GM12878 (cell line): ENCODE measurements around the gene YARS2. TPM values are rescaled to one million over a fixed set of nuclear protein-coding genes. Genes with fewer than 3 reads are reported as not detected.

Source experiments
- ATAC-seq: fragments of 200-7000 bp; cut with Tn5 transposase; 3 replicates; pipeline ENCODE4 v1.9.1; 2020; ENCODE audit warnings: mild to moderate bottlenecking, moderate library complexity
- BruUV-seq: library from RNA; stranded (reverse); fragments of 400-500 nt; replicated peaks from 2 replicates; lab custom pipeline; 2021; lab: Mats Ljungman, UMichigan
- CTCF ChIA-PET: fragments of 300-600 bp; sonication (Branson Sonifier 250); formaldehyde crosslinking; extraction: SDS; loops from one replicate; lab custom pipeline; 2021; ENCODE audit warnings: inconsistent platforms; lab: Yijun Ruan, JAX
- POLR2A ChIA-PET: fragments of 350-600 bp; formaldehyde crosslinking; extraction: SDS; loops from one replicate; lab custom pipeline; 2021; ENCODE audit warnings: inconsistent platforms; lab: Charles Lee
- RAD21 ChIA-PET: fragments of 300-600 bp; sonication (Branson Sonifier 250); formaldehyde crosslinking; loops from one replicate; lab custom pipeline; 2023; ENCODE audit warnings: antibody characterized with exemption; ENCODE audit not compliant: unreplicated experiment; lab: Charles Lee
- SMC1A ChIA-PET: fragments of 300-600 bp; sonication (Branson Sonifier 250); formaldehyde crosslinking; loops from one replicate; lab custom pipeline; 2023; ENCODE audit not compliant: unreplicated experiment, uncharacterized antibody; lab: Charles Lee
- DNase-seq: peaks from one replicate; pipeline ENCODE4 v3.0.0-alpha.2; 2011; ENCODE audit warnings: low read depth, low spot score
- FAIRE-seq: peaks from 3 replicates; lab custom pipeline; 2011; peaks lifted over from hg19 to GRCh38; lab: Jason Lieb, UNC
- H2AFZ ChIP-seq: 2 replicates; pipeline ENCODE4 v1.6.0; 2011; ENCODE audit warnings: low read depth, low read length, control low read depth; ENCODE audit not compliant: control insufficient read depth
- H3K27ac ChIP-seq: 2 replicates; pipeline ENCODE4 v1.5.1; 2011; ENCODE audit warnings: control low read depth; ENCODE audit not compliant: control insufficient read depth, insufficient read depth
- H3K27me3 ChIP-seq, 2 experiments: replicated peaks in 1 of 2; 2 replicates each; pipeline versions ENCODE4 v1.6.0 to v1.6.1; 2011; ENCODE audit warnings: low read length in 1 of 2; ENCODE audit not compliant: control insufficient read depth in 2 of 2, insufficient read depth in 2 of 2
- H3K36me3 ChIP-seq, 2 experiments: 2 replicates each; pipeline ENCODE4 v1.5.1; 2011; ENCODE audit warnings: low read length in 1 of 2; ENCODE audit not compliant: control insufficient read depth in 2 of 2, insufficient read depth in 2 of 2
- H3K4me1 ChIP-seq: 2 replicates; pipeline ENCODE4 v1.6.1; 2011; ENCODE audit warnings: mild to moderate bottlenecking, low read length, moderate library complexity, mixed read lengths; ENCODE audit not compliant: control insufficient read depth, insufficient read depth
- H3K4me2 ChIP-seq: 2 replicates; pipeline ENCODE4 v1.6.0; 2011; ENCODE audit warnings: control low read depth; ENCODE audit not compliant: control insufficient read depth, insufficient read depth
- H3K4me3 ChIP-seq: fragments of 200-600 bp; sonication (generic); 2 replicates; pipeline ENCODE4 v1.5.1; 2016
- H3K79me2 ChIP-seq: 2 replicates; pipeline ENCODE4 v1.6.0; 2011; ENCODE audit warnings: low read length; ENCODE audit not compliant: control insufficient read depth, insufficient read depth
- H3K9ac ChIP-seq: 2 replicates; pipeline ENCODE4 v1.8.0; 2011; ENCODE audit warnings: low read length, control low read depth, mixed read lengths; ENCODE audit not compliant: control insufficient read depth, insufficient read depth
- H3K9me3 ChIP-seq: replicated peaks from 3 replicates; pipeline ENCODE4 v1.5.1; 2011; ENCODE audit warnings: mild to moderate bottlenecking, low read length; ENCODE audit not compliant: control insufficient read depth, insufficient read depth
- H4K20me1 ChIP-seq: 2 replicates; pipeline ENCODE4 v1.6.0; 2011; ENCODE audit not compliant: control insufficient read depth, insufficient read depth
- BACH1 ChIP-seq: fragments of 450-650 bp; IDR thresholded peaks from 2 replicates; pipeline ENCODE4 v1.6.1; 2017; ENCODE audit warnings: mild to moderate bottlenecking, borderline replicate concordance
- BRCA1 ChIP-seq: IDR thresholded peaks from 2 replicates; pipeline ENCODE4 v1.6.1; 2011; ENCODE audit warnings: low read depth, low read length, improper control_type of control experiment
- CHD4 ChIP-seq: fragments of 200-600 bp; sonication (generic); IDR thresholded peaks from 2 replicates; pipeline ENCODE4 v1.6.1; 2016; ENCODE audit warnings: mild to moderate bottlenecking
- CREM ChIP-seq: IDR thresholded peaks from 2 replicates; pipeline ENCODE4 v1.6.1; 2014; ENCODE audit warnings: antibody characterized with exemption, low read depth
- FOXM1 ChIP-seq: IDR thresholded peaks from 2 replicates; pipeline ENCODE4 v1.6.1; 2012; ENCODE audit warnings: low read depth, mild to moderate bottlenecking, inconsistent platforms, low read length, moderate library complexity
- NFIC ChIP-seq: IDR thresholded peaks from 2 replicates; pipeline ENCODE4 v1.6.1; 2012; ENCODE audit warnings: low read depth, mild to moderate bottlenecking, inconsistent platforms, low read length, moderate library complexity
- NFXL1 ChIP-seq: fragments of 450-650 bp; IDR thresholded peaks from 2 replicates; pipeline ENCODE4 v1.6.1; 2017; ENCODE audit warnings: antibody characterized with exemption, mild to moderate bottlenecking, borderline replicate concordance
- NR2C1 ChIP-seq: fragments of 450-650 bp; IDR thresholded peaks from 2 replicates; pipeline ENCODE4 v1.6.1; 2017; ENCODE audit warnings: antibody characterized with exemption, mild to moderate bottlenecking, moderate library complexity
- POU2F2 ChIP-seq: IDR thresholded peaks from 3 replicates; pipeline ENCODE4 v1.6.1; 2011; ENCODE audit warnings: low read depth, mild to moderate bottlenecking, low read length, borderline replicate concordance
- RBBP5 ChIP-seq: fragments of 200-600 bp; sonication (generic); conservative IDR thresholded peaks from 2 replicates; pipeline ENCODE4 v1.6.1; 2016
- RUNX3 ChIP-seq: IDR thresholded peaks from 2 replicates; pipeline ENCODE4 v1.6.1; 2012; ENCODE audit warnings: low read length, inconsistent platforms
- SIX5 ChIP-seq: IDR thresholded peaks from 2 replicates; pipeline ENCODE4 v1.6.1; 2011; ENCODE audit warnings: mild to moderate bottlenecking, low read depth, low read length, moderate library complexity; ENCODE audit not compliant: severe bottlenecking
- YBX1 ChIP-seq: fragments of 450-650 bp; IDR thresholded peaks from 2 replicates; pipeline ENCODE4 v1.6.1; 2016; ENCODE audit warnings: antibody characterized with exemption
- ZNF207 ChIP-seq: fragments of 450-650 bp; IDR thresholded peaks from 2 replicates; pipeline ENCODE4 v1.6.1; 2014; ENCODE audit warnings: antibody characterized with exemption, mild to moderate bottlenecking, borderline replicate concordance
- WGBS: methylation state at CpG from one replicate; pipeline ENCODE4 v1.1.6; 2016; ENCODE audit warnings: low lambda C conversion rate; ENCODE audit not compliant: insufficient replicate concordance, insufficient coverage; ENCODE audit errors: missing lambda C conversion rate; 5-methylcytosine and 5-hydroxymethylcytosine counted together
- in situ Hi-C: fragments of 300-500 bp; cut with MboI; formaldehyde crosslinking; loops from 9 replicates; pipeline ENCODE4 v1.14.3; 2018; ENCODE audit warnings: mixed read lengths
- intact Hi-C: fragments of 100-400 bp; cut with micrococcal nuclease; formaldehyde crosslinking; loops from one replicate; pipeline ENCODE4 v1.14.2; 2022; ENCODE audit not compliant: unreplicated experiment
- polyA plus RNA-seq, 11 experiments: library from polyadenylated mRNA; depleted of rRNA in 4 of 11; unstranded in 6 of 11; stranded (reverse) in 5 of 11; fragments of >200 nt; fragmentation: Nextera tagmentation in 4 of 11; fragmentation: Illumina TruSeq in 1 of 11; extraction: Ambion mirVana in 4 of 11; extraction: Trizol in 1 of 11; gene quantifications; 1 replicate in 1 of 11; 2 replicates in 10 of 11; pipeline versions ENCODE4 v1.2.1 to v1.2.3, GENCODE V29; 2011 to 2016; ENCODE audit warnings: inconsistent platforms in 2 of 11, missing spikeins in 2 of 11, low read depth in 1 of 11
- total RNA-seq, 4 experiments: library from RNA; depleted of rRNA in 3 of 4; stranded (reverse); fragments of >200 nt in 3 of 4; fragmentation: Illumina TruSeq in 1 of 4; extraction: Trizol in 1 of 4; gene quantifications; 2 replicates each; pipeline versions ENCODE4 v1.2.1 to v1.2.3, GENCODE V29; 2013 to 2021

YARS2 gene
- total and polyA plus RNA-seq, 10 of the 15 experiments (the other 5 are each of a cell fraction or from before 2014, with no cell fraction given), result 13.4 to 46.7 (median 29.6) TPM

GRCh38 chr12:32698285-32698684 lies 57.4 kb downstream of the YARS2 start:
- intact Hi-C loops (no loop called here), in situ Hi-C loops (no loop called here)
- peaks cover 1% of the 10 kb centered on the region; the same call in 1 of the 3 replicates for H3K9me3 ChIP-seq
- no peak overlapping the region for H3K4me3 ChIP-seq
- no peaks in the 10 kb centered on the region; the same call in 1 of the 2 replicates for H4K20me1 ChIP-seq
- WGBS, result 61% methylated on average over 2 of the region's 2 CpGs
- BruUV-seq, result no TSS peak
- H3K36me3 ChIP-seq, result peaks cover 0 to 1% of the 10 kb centered on the region in 2 experiments; a peak in 1 of 4 replicates
- ChIA-PET POLR2A (no interaction called here), SMC1A (interaction anchor here (0.8 to 1.6 kb wide), 3 partner anchors 8 to 39 kb away, joined by 3 to 8 read pairs (median 3); no protein-coding TSS in a partner anchor), RAD21 (no interaction called here), CTCF (interaction anchor here (1.4 kb wide), 1 partner anchor 9 kb away, joined by 3 read pairs; no protein-coding TSS in a partner anchor)
- no peak overlapping the region for H3K9ac ChIP-seq
- ATAC-seq, result no peak
- no peak overlapping the region for H3K4me2 ChIP-seq
- no peak for FAIRE-seq
- H2AFZ ChIP-seq, result no peak overlapping the region
- no peaks in the 10 kb centered on the region for H3K4me1 ChIP-seq
- no peak for DNase-seq
- peaks cover 49% of the 10 kb centered on the region for H3K79me2 ChIP-seq
- TF ChIP-seq SIX5, result no peak
- TF ChIP-seq NFXL1, result no peak
- no peak for TF ChIP-seq POU2F2
- TF ChIP-seq YBX1, result no peak
- no peak for TF ChIP-seq FOXM1
- no peak for TF ChIP-seq ZNF207
- TF ChIP-seq RBBP5, result no peak
- no peak for TF ChIP-seq CHD4
- TF ChIP-seq BACH1, result no peak
- no peak for TF ChIP-seq CREM
- no peak for TF ChIP-seq NR2C1
- TF ChIP-seq BRCA1, result no peak
- TF ChIP-seq NFIC, result no peak
- TF ChIP-seq RUNX3, result no peak
- no peaks in the 10 kb centered on the region for H3K27me3 ChIP-seq
- no peak overlapping the region for H3K27ac ChIP-seq
